ENCODE data around the gene TGFBR2.

TGFBR2 gene

GRCh38 chr3:30664459-30664858, 58.1 kb downstream of the TGFBR2 start:
- no peak for TF ChIP-seq CTCF (IDR thresholded peaks at IDR 0.05; ENCODE audit: insufficient read depth, low read length, poor library complexity, severe bottlenecking)
- DNase-seq (ENCODE audit: extremely low read depth, insufficient read length): no peak
- Histone ChIP-seq H3K4me3 (replicated peaks; ENCODE audit: low read depth, low read length) (no peak overlapping the region), H3K36me3 (ENCODE audit: control insufficient read depth, insufficient read depth, low read length) (no peaks in the 10 kb centered on the region), H3K27me3 (replicated peaks; ENCODE audit: control insufficient read depth, insufficient read depth, low read length) (no peaks in the 10 kb centered on the region)

- no peaks in the 10 kb centered on the region for H3K36me3 ChIP-seq (ENCODE audit: control insufficient read depth, insufficient read depth, low read length)
These were observed 58.5 kb downstream of the TGFBR2 start for GRCh38 chr3:30664884-30665283.

GRCh38 chr3:30665539-30665938, 59.1 kb downstream of the TGFBR2 start:
- no peak for DNase-seq (ENCODE audit: extremely low read depth, insufficient read length)
- no peaks in the 10 kb centered on the region for H3K27me3 ChIP-seq (replicated peaks; ENCODE audit: control insufficient read depth, insufficient read depth, low read length)
- TF ChIP-seq CTCF (IDR thresholded peaks at IDR 0.05; ENCODE audit: insufficient read depth, low read length, poor library complexity, severe bottlenecking): no peak
- no peaks in the 10 kb centered on the region for H3K36me3 ChIP-seq (ENCODE audit: control insufficient read depth, insufficient read depth, low read length)
- H3K4me3 ChIP-seq (replicated peaks; ENCODE audit: low read depth, low read length): no peak overlapping the region

More at GRCh38 chr3:30664884-30665283, 58.5 kb downstream of the TGFBR2 start:
- DNase-seq (ENCODE audit: extremely low read depth, insufficient read length): no peak
- TF ChIP-seq CTCF (IDR thresholded peaks at IDR 0.05; ENCODE audit: insufficient read depth, low read length, poor library complexity, severe bottlenecking): no peak
- Histone ChIP-seq H3K27me3 (replicated peaks; ENCODE audit: control insufficient read depth, insufficient read depth, low read length) (no peaks in the 10 kb centered on the region), H3K4me3 (replicated peaks; ENCODE audit: low read depth, low read length) (no peak overlapping the region)

DNA sequence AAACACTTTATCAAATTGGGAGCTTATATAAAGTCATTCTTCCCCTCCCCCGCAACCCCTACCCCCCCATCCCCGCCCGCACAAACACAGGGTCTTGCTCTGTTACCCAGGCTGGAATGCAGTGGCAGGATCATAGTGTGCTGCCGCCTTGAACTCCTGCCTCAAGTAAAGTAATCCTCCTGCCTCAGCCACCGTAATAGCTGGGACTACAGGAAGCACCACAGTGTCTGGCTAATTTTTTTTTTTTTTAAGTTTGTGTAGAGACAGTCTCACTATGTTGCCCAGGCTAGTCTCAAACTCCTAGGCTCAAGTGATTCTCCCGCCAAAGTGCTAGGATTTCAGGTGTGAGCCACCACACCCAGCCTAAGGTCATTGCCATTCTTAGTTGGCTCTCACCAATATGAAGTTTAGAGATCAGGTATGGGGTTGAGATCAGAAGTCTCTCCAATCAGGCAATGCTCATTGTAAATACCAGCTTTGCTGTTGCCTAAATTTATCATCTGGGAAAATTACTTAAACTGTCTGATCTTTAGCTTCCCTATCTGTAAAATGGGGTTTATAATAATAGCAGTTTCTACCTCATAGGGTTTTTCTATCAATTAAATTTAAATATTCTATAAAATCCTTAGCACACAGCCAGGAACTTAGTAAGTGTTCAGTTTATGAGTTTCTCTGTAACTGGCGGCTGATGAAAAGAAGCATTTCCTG, 60.3 kb downstream of the TGFBR2 start:
- Histone ChIP-seq H3K36me3 (ENCODE audit: control insufficient read depth, insufficient read depth, low read length) (no peaks in the 10 kb centered on the region), H3K27me3 (replicated peaks; ENCODE audit: control insufficient read depth, insufficient read depth, low read length) (no peaks in the 10 kb centered on the region), H3K4me3 (replicated peaks; ENCODE audit: low read depth, low read length) (no peak overlapping the region)
- no peak for DNase-seq (ENCODE audit: extremely low read depth, insufficient read length)
- TF ChIP-seq CTCF (IDR thresholded peaks at IDR 0.05; ENCODE audit: insufficient read depth, low read length, poor library complexity, severe bottlenecking): no peak

DNA sequence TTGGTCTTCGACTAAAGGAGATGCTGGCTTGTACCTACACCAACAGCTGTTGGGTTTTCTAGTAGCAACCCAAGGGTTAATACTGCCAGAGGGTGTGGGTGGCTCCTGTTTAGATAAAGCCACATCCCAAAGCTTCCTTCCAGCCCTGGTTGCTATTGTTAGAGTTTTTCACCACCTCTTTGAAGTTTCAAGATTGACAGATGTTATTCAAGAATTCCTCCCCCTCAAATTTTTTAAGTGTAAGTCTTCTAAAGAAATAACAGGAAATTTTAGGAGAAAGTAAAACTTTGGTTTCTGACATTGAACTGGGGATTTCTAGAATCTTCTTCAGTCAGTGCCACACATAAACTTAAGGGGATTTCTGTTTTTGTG, 60.9 kb downstream of the TGFBR2 start:
- no peak for DNase-seq (ENCODE audit: extremely low read depth, insufficient read length)
- H3K27me3 ChIP-seq (replicated peaks; ENCODE audit: control insufficient read depth, insufficient read depth, low read length): no peaks in the 10 kb centered on the region
- no peak overlapping the region for H3K4me3 ChIP-seq (replicated peaks; ENCODE audit: low read depth, low read length)
- TF ChIP-seq CTCF (IDR thresholded peaks at IDR 0.05; ENCODE audit: insufficient read depth, low read length, poor library complexity, severe bottlenecking): no peak
- no peaks in the 10 kb centered on the region for H3K36me3 ChIP-seq (ENCODE audit: control insufficient read depth, insufficient read depth, low read length)
